ENCODE data around the gene LRMDA.

DNA sequence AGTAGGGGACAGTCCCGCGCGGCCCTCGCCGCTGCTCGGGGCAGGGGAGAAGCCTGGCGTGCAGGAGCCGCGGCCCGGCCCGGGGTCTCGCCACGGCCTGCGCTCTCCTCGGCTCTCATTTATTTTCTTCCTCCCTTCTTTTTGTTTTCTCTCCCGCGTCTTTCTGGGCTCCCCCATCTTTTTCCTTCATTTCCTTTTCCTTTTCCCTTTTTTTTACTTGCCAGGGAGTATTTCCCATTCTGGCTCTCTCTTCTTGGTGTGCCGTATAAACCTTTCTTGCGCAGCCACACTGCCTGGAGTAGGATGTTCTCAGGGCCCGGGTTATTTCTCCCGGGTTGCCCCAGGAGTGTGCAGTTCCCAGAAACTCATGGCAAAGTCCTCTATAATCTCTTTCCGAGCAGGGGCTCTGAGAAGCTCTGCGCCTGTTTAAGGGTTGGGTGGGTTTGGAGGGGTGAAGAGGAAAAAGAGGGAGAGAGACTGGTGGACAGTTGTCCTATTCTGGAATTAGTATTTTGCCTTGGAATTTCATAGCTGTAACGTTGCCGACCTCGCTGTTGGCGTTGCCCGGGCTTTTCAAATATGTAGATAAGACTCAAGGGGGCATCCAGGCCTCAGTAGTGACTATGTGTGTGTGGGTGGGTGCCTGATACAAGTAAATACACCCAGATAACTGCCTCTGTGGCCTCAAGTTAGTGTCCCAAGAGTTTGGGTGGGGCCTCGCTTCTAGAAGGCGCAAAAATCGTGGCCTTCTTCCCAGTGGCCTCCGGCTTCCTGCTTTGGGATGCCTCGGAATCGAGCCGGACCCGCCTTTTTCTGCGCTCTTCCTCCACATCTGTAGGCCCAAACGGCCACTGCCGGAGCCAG, 25.6 kb upstream of the LRMDA start:
- TF ChIP-seq CTCF (IDR thresholded peaks at IDR 0.05) (no peak), POLR2A (IDR thresholded peaks at IDR 0.05) (no peak)

Data from tibial nerve (tissue), 3 donors.